Tibial nerve (tissue), 4 donors: Measurements from ENCODE around the gene PRKCE. TPM values are rescaled to one million over a fixed set of nuclear protein-coding genes. Genes with fewer than 3 reads are reported as not detected.

Source experiments
- DNase-seq, 2 donors: peaks; one replicate each; pipeline ENCODE4 v3.0.0-alpha.2; 2019; ENCODE audit warnings: low spot score in 2 of 2
- H3K27ac ChIP-seq, 4 donors: fragments of 200-600 bp; sonication (generic) in 3 of 4; one replicate each; pipeline ENCODE4 v1.5.1; 2017 to 2019; ENCODE audit warnings: mild to moderate bottlenecking in 1 of 4
- H3K27me3 ChIP-seq, 2 donors: fragments of 200-600 bp; sonication (generic) in 1 of 2; one replicate each; pipeline versions ENCODE4 v1.5.1 to v1.6.0; 2017 to 2019
- H3K36me3 ChIP-seq, 3 donors: fragments of 200-600 bp; sonication (generic); one replicate each; pipeline ENCODE4 v1.5.1; 2018 to 2019
- H3K4me1 ChIP-seq, 4 donors: fragments of 200-600 bp; sonication (generic) in 3 of 4; one replicate each; pipeline ENCODE4 v1.5.1; 2017 to 2019
- H3K4me3 ChIP-seq, 4 donors: fragments of 200-600 bp; sonication (generic) in 3 of 4; one replicate each; pipeline ENCODE4 v1.5.1; 2017 to 2019; ENCODE audit warnings: mild to moderate bottlenecking in 1 of 4, moderate library complexity in 1 of 4
- H3K9me3 ChIP-seq, 4 donors: fragments of 200-600 bp; sonication (generic) in 3 of 4; one replicate each; pipeline ENCODE4 v1.5.1; 2017 to 2019
- EP300 ChIP-seq, 2 donors: sonication (generic); formaldehyde crosslinking; IDR thresholded peaks; one replicate each; pipeline ENCODE4 v1.6.1; 2017; ENCODE audit warnings: antibody characterized with exemption in 2 of 2, mild to moderate bottlenecking in 1 of 2
- POLR2A ChIP-seq, 2 donors: fragments of 450-650 bp; IDR thresholded peaks; one replicate each; pipeline ENCODE4 v1.6.1; 2017; ENCODE audit warnings: antibody characterized with exemption in 2 of 2, mild to moderate bottlenecking in 2 of 2, moderate library complexity in 2 of 2
- WGBS, 2 donors: methylation state at CpG; one replicate each; pipeline ENCODE4 v1.1.5; 2018; 5-methylcytosine and 5-hydroxymethylcytosine counted together
- total RNA-seq, 4 donors: library from RNA; depleted of rRNA; stranded (reverse); fragments of >200 nt; gene quantifications; one replicate each; pipeline ENCODE4 v1.1.0, GENCODE V29; 2016
- TF ChIP-seq, protein P1 (sequence below), 5 experiments: fragments of 200-600 bp in 3 of 5; fragments of 450-650 bp in 2 of 5; sonication (generic) in 3 of 5; IDR thresholded peaks; one replicate each; pipeline ENCODE4 v1.5.1; 2016 to 2019; ENCODE audit warnings: antibody characterized with exemption in 5 of 5, mild to moderate bottlenecking in 3 of 5, moderate library complexity in 2 of 5

PRKCE gene
- total RNA-seq, 4 donors from 2014 or later: 14.4 to 22.4 (median 17.9) TPM

- Histone ChIP-seq H3K36me3 (peaks cover 0 to 27% (median 0%) of the 10 kb centered on the region in 3 donors), H3K4me3 (no peak overlapping the region), H3K9me3 (no peaks in the 10 kb centered on the region), H3K4me1 (peaks cover 0 to 16% (median 0%) of the 10 kb centered on the region in 4 donors), H3K27me3 (no peaks in the 10 kb centered on the region), H3K27ac (no peak overlapping the region)
- TF ChIP-seq EP300 (IDR thresholded peaks at IDR 0.05): no peak
- TF ChIP-seq, protein P1, sequence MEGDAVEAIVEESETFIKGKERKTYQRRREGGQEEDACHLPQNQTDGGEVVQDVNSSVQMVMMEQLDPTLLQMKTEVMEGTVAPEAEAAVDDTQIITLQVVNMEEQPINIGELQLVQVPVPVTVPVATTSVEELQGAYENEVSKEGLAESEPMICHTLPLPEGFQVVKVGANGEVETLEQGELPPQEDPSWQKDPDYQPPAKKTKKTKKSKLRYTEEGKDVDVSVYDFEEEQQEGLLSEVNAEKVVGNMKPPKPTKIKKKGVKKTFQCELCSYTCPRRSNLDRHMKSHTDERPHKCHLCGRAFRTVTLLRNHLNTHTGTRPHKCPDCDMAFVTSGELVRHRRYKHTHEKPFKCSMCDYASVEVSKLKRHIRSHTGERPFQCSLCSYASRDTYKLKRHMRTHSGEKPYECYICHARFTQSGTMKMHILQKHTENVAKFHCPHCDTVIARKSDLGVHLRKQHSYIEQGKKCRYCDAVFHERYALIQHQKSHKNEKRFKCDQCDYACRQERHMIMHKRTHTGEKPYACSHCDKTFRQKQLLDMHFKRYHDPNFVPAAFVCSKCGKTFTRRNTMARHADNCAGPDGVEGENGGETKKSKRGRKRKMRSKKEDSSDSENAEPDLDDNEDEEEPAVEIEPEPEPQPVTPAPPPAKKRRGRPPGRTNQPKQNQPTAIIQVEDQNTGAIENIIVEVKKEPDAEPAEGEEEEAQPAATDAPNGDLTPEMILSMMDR (IDR thresholded peaks at IDR 0.05): no peak
- TF ChIP-seq POLR2A (IDR thresholded peaks at IDR 0.05): no peak
- WGBS, 2 donors: 82 to 90% methylated on average over 9 of the region's 9 CpGs
- no peak for DNase-seq
Observed at GRCh38 chr2:46157072-46157965, 505.8 kb downstream of the PRKCE start.

DNA sequence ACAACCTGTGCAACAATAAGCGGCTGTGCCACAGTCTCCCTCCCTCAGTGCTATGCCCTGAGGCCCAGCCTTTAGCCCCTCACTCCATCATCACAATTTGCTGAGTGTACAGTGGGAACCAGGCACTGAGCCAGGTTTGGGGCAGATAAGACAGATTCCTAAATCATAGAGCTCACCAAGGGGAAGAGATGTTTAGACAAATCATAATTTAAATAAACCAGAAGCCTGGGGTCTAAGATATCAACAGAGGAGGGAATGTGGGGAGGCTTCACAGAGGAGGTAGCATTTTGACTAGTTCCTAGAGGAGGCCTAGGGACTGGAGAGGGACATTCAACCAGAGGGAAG is 506.5 kb downstream of the PRKCE start:
- Histone ChIP-seq H3K4me3 (no peak overlapping the region), H3K9me3 (no peaks in the 10 kb centered on the region), H3K4me1 (peaks cover 0 to 21% (median 0%) of the 10 kb centered on the region in 4 donors), H3K36me3 (peaks cover 0 to 27% (median 0%) of the 10 kb centered on the region in 3 donors), H3K27ac (no peak overlapping the region), H3K27me3 (no peaks in the 10 kb centered on the region)
- WGBS, 2 donors: 89 to 93% methylated on average over 1 of the region's 1 CpG
- no peak for TF ChIP-seq POLR2A (IDR thresholded peaks at IDR 0.05)
- TF ChIP-seq, protein P1 (IDR thresholded peaks at IDR 0.05): no peak
- TF ChIP-seq EP300 (IDR thresholded peaks at IDR 0.05): no peak
- no peak for DNase-seq

GRCh38 chr2:46158661-46159060 is 507.2 kb downstream of the PRKCE start:
- Histone ChIP-seq H3K27me3 (no peaks in the 10 kb centered on the region), H3K4me3 (no peak overlapping the region), H3K27ac (no peak overlapping the region), H3K4me1 (peaks cover 0 to 25% (median under 1%) of the 10 kb centered on the region in 4 donors), H3K9me3 (no peaks in the 10 kb centered on the region), H3K36me3 (peaks cover 0 to 27% (median 0%) of the 10 kb centered on the region in 3 donors)
- WGBS, 2 donors: 84 to 92% methylated on average over 4 of the region's 4 CpGs
- no peak for DNase-seq
- TF ChIP-seq POLR2A (IDR thresholded peaks at IDR 0.05) (no peak), EP300 (IDR thresholded peaks at IDR 0.05) (no peak)
- TF ChIP-seq, protein P1 (IDR thresholded peaks at IDR 0.05): no peak

GRCh38 chr2:46160326-46160725 is 508.9 kb downstream of the PRKCE start:
- no peaks in the 10 kb centered on the region for H3K27me3 ChIP-seq
- H3K4me1 ChIP-seq: peaks cover 0 to 42% (median 14%) of the 10 kb centered on the region in 4 donors
- no peaks in the 10 kb centered on the region for H3K9me3 ChIP-seq
- 54 to 62% methylated on average over 6 of the region's 6 CpGs for WGBS, 2 donors
- H3K36me3 ChIP-seq: peaks cover 0 to 27% (median 0%) of the 10 kb centered on the region in 3 donors
- no peak overlapping the region for H3K27ac ChIP-seq
- H3K4me3 ChIP-seq: no peak overlapping the region
- no peak for DNase-seq
- TF ChIP-seq POLR2A (IDR thresholded peaks at IDR 0.05) (no peak), EP300 (IDR thresholded peaks at IDR 0.05) (no peak)
- TF ChIP-seq, protein P1 (IDR thresholded peaks at IDR 0.05): no peak

DNA sequence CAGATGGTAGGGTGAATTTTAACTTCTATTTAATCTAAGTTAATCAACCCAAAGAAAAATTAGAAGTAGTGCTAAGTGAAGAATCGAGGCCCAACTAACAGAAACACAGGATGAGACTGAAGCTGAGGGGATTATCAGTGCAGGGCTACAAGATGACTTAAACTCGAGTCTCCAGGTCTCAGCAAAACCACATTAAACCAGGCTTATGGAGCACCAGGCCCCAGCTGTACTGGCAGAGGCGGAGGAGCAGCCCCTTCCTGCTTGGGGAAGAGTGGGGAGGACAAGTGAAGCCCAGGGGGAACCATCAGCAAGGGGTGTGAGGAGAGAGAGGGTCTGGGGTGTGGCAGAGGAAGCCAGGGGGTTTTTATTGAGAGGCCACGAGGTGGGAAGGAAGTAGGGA is 509.8 kb downstream of the PRKCE start:
- no peaks in the 10 kb centered on the region for H3K9me3 ChIP-seq
- H3K36me3 ChIP-seq: peaks cover 0 to 24% (median 0%) of the 10 kb centered on the region in 3 donors
- 59 to 60% methylated on average over 4 of the region's 4 CpGs for WGBS, 2 donors
- no peaks in the 10 kb centered on the region for H3K27me3 ChIP-seq
- no peak for TF ChIP-seq POLR2A (IDR thresholded peaks at IDR 0.05)
- TF ChIP-seq, protein P1 (IDR thresholded peaks at IDR 0.05): no peak
- TF ChIP-seq EP300 (IDR thresholded peaks at IDR 0.05): no peak
- peaks cover 0 to 43% (median 14%) of the 10 kb centered on the region in 4 donors for H3K4me1 ChIP-seq
- no peak overlapping the region for H3K4me3 ChIP-seq
- DNase-seq: no peak
- peak overlapping the region in 2 of 4 donors; percentile 55 to 78 for H3K27ac ChIP-seq
